Subcutaneous adipose tissue (tissue), 4 donors: ENCODE results near the gene ADARB2. TPM values are rescaled to one million over a fixed set of nuclear protein-coding genes. Genes with fewer than 3 reads are reported as not detected.

Source experiments
- total RNA-seq, 4 donors: library from RNA; depleted of rRNA; stranded (reverse); fragments of >200 nt; gene quantifications; one replicate each; pipeline ENCODE4 v1.1.0, GENCODE V29; 2016
- TF ChIP-seq, protein P1 (sequence below): fragments of 450-650 bp; IDR thresholded peaks from one replicate; pipeline ENCODE4 v1.5.1; 2016; ENCODE audit warnings: low read depth, mild to moderate bottlenecking, control low read depth, antibody characterized with exemption, moderate library complexity

The ADARB2 gene
- total RNA-seq, 4 donors from 2014 or later: under 0.01 to 0.65 (median 0.44) TPM; not detected in 1

DNA sequence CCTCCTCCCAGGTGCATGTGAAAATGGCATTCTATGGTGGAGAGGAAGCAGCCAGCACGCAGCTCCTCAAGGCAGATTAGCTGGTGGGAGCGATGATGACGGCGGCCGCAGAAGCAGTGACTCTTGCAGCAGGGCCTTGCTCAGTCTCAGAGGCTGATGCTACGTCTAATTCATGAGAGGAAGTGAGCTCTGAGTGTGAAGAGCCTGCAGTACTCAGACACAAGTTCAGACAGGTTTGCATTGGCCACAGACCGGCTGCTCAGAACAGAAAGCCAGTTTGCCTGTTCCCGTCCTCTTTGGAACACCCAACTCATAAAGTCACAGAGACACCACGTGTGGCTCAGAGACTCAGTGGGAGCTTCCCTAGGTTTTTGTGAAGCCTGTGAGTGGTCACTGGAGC lies 136.5 kb downstream of the ADARB2 start:
- TF ChIP-seq, protein P1, sequence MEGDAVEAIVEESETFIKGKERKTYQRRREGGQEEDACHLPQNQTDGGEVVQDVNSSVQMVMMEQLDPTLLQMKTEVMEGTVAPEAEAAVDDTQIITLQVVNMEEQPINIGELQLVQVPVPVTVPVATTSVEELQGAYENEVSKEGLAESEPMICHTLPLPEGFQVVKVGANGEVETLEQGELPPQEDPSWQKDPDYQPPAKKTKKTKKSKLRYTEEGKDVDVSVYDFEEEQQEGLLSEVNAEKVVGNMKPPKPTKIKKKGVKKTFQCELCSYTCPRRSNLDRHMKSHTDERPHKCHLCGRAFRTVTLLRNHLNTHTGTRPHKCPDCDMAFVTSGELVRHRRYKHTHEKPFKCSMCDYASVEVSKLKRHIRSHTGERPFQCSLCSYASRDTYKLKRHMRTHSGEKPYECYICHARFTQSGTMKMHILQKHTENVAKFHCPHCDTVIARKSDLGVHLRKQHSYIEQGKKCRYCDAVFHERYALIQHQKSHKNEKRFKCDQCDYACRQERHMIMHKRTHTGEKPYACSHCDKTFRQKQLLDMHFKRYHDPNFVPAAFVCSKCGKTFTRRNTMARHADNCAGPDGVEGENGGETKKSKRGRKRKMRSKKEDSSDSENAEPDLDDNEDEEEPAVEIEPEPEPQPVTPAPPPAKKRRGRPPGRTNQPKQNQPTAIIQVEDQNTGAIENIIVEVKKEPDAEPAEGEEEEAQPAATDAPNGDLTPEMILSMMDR: no peak

DNA sequence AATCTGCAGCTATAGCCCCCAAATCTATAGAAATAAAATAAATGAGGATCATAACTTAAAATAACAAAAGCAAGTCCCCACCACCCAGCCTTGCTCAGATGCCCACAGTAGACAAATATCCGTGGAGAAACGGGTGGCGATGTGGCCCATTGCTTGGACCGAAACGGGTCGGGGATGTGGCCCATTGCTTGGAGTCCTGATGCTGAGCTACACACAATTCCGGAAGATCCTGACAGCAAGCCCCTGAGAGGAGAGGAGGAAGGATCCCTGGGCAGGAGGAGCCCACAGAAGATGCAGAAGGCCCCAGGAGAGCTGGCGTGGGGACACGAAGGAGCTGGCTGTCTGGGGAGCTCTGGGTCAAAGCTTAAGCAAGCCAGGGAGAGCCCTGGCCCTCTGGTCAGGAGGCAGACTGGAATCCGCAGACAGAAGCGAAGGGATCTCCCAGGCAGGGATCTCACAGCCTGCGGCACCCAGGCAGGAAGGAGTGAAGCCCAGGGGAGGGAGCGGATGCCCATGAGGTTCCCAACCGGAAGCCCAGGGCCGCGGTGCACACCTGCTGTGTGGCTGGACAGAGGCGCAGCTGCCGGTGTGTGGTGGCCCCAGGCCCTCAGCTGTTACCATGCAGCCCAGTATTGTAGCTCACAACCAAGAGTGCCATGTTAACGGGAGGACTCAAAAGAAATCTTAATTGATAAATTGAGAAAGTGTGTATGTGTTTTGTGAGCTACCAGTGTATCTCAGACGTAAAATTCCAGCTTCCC lies 138.8 kb downstream of the ADARB2 start:
- TF ChIP-seq, protein P1: no peak

DNA sequence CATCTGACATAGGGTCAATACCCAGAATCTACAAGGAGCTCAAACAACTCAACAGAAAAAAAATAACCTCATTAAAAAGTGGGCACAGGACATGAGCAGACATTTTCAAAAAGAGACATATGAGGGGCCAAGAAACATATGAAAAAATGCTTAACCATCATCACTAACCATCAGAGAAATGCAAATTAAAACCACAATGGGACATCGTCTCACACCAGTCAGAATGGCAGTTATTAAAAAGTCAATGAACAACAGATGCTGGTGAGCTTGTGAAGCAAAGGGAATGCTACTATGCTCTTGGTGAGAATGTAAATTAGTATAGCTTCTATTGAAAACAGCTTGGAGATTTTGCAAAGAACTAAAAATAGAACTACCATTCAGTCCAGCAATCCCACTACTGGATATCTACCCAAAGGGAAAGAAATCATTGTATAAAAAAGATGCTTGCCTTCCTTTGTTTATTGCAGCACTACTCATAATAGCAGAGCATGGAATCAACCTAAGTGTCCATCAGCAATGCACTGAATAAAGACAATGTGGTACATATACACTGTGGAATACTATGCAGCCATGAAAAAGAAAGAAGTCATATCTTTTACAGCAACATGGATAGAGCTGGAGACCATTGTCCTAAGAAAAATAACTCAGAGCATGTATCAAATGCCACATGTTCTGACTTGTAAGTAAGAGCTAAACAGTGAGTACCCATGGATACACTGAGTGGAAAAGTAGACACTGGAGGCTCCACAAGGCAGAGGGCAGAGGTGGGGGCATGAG lies 139.8 kb downstream of the ADARB2 start:
- TF ChIP-seq, protein P1: no peak

DNA sequence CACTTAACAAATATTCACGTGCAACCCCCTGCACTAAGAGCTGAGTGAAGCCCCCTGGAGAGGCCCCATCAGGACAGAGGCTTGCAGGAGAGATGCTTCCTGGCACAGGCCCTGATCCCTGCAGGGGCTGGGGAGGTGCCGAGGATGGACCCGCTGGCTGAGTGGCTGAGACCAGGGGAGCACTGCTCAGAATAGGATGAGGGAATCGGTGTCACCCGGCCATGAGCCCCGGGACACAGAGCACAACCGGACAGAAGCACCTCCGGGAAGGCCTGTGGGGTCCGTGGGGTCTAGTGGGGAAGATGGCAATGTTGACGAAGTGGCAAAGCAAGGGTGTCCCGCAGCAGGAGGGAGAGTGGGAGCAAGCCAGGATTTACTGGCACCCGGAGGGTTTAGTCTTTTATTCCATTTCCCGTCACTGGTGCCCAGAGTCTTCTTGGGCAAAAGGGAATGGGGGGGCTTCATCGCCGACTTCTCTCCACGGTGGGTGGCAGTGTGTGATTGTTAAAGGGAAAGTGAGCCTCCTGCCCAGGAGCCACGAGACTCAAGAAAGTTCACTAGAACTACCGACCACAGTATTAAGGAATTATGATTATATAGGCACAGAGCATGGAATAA lies 140.7 kb downstream of the ADARB2 start:
- TF ChIP-seq, protein P1: no peak

DNA sequence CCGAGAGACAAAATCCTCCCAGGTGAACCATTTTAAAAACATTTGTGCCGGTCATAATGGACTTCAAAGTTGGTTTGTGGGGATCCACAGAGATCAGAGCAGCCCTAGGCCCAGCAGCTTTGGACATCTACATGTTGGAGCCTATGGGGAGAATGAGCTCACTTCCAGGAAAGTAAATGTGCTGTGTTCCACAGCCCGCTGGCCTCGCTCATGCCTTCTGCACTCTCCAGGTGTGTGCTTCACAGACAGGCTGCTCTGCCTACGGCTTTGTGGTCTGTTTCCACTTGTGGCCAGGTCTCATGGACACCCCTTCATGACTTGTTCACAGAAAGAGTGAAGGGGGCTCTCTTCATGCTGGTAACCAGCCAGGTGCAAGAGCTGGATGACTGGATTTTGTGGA lies 141.6 kb downstream of the ADARB2 start:
- TF ChIP-seq, protein P1: no peak

DNA sequence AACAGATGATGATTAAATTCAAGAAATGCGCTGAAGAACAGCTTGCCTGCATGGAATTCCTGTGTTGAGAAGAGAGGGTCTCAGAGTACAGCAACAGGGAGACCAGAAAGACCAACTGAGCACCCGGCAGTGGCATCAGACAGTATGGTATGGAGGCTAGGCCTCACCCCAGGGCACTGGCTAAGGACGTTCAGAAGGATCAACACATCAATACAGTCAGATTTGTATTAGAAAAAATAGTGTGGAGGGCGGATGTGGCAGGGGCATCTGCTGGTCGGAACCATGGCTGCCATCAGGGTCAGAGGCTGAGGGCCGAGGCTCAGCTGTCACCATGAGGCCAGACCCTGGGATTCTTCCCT lies 142.1 kb downstream of the ADARB2 start:
- TF ChIP-seq, protein P1: no peak
